GM12878 (cell line): ENCODE measurements around the gene CXXC5.

Source experiments
- REST ChIP-seq: IDR thresholded peaks from 2 replicates; pipeline ENCODE4 v1.6.1; 2012; ENCODE audit warnings: mild to moderate bottlenecking, low read depth, low read length
- TARDBP ChIP-seq: IDR thresholded peaks from 2 replicates; pipeline ENCODE4 v1.6.1; 2016; ENCODE audit warnings: borderline replicate concordance

- no peak for TF ChIP-seq TARDBP
- TF ChIP-seq REST = no peak
Observed at GRCh38 chr5:139705655-139706587, 57.8 kb downstream of the CXXC5 start.
